H1 (cell line): ENCODE results near the gene TDRD1. TPM values are rescaled to one million over a fixed set of nuclear protein-coding genes. Genes with fewer than 3 reads are reported as not detected.

ENCODE experiments used
- CTCF ChIA-PET: fragments of 300-600 bp; sonication (Branson Sonifier 250); formaldehyde crosslinking; loops from one replicate; lab custom pipeline; 2021; ENCODE audit not compliant: partially characterized antibody; lab: Charles Lee
- POLR2A ChIA-PET: fragments of 300-600 bp; sonication (Branson Sonifier 250); formaldehyde crosslinking; loops from one replicate; lab custom pipeline; 2021; ENCODE audit warnings: inconsistent platforms; ENCODE audit not compliant: partially characterized antibody; lab: Charles Lee
- DNase-seq, 2 experiments: peaks; one replicate each; pipeline versions ENCODE4 v3.0.0 to v3.0.0-alpha.2; 2010 to 2022; ENCODE audit warnings: low spot score in 2 of 2, low read depth in 1 of 2, mixed read lengths in 1 of 2
- FAIRE-seq: peaks from 2 replicates; lab custom pipeline; 2011; peaks lifted over from hg19 to GRCh38; lab: Jason Lieb, UNC
- H2AFZ ChIP-seq: 2 replicates; pipeline ENCODE4 v1.8.1; 2012; ENCODE audit warnings: low read length, inconsistent platforms
- H2AK5ac ChIP-seq: 2 replicates; pipeline ENCODE4 v1.6.1; 2013; ENCODE audit warnings: low read depth, low read length
- H2BK120ac ChIP-seq: replicated peaks from 2 replicates; pipeline ENCODE3; 2013; ENCODE audit warnings: low read depth, low read length, inconsistent platforms
- H2BK12ac ChIP-seq: 2 replicates; pipeline ENCODE4 v1.6.1; 2013; ENCODE audit warnings: low read depth, low read length
- H2BK15ac ChIP-seq: 2 replicates; pipeline ENCODE4 v1.6.1; 2013; ENCODE audit warnings: low read length
- H2BK20ac ChIP-seq: 2 replicates; pipeline ENCODE4 v1.6.1; 2013; ENCODE audit warnings: low read length
- H2BK5ac ChIP-seq: 2 replicates; pipeline ENCODE4 v1.6.1; 2013; ENCODE audit warnings: low read depth, low read length
- H3K14ac ChIP-seq: 2 replicates; pipeline ENCODE4 v1.6.1; 2013; ENCODE audit warnings: inconsistent platforms; ENCODE audit not compliant: insufficient read length
- H3K18ac ChIP-seq: 2 replicates; pipeline ENCODE4 v1.6.1; 2013; ENCODE audit warnings: low read length; ENCODE audit errors: extremely low read depth
- H3K23ac ChIP-seq: 2 replicates; pipeline ENCODE4 v1.6.1; 2013; ENCODE audit warnings: inconsistent platforms; ENCODE audit not compliant: insufficient read length
- H3K23me2 ChIP-seq: 2 replicates; pipeline ENCODE4 v1.6.1; 2013; ENCODE audit warnings: low read depth, low read length
- H3K27ac ChIP-seq: 2 replicates; pipeline ENCODE4 v1.6.1; 2011; ENCODE audit warnings: low read depth, low read length, inconsistent platforms
- H3K27me3 ChIP-seq, 4 experiments: replicated peaks in 1 of 4; 1 replicate in 1 of 4; 2 replicates in 3 of 4; pipeline versions ENCODE4 v1.6.1 to v1.8.1; 2011 to 2013; ENCODE audit warnings: low read length in 3 of 4, mild to moderate bottlenecking in 3 of 4, inconsistent platforms in 2 of 4, mixed read lengths in 2 of 4, moderate library complexity in 1 of 4; ENCODE audit not compliant: control insufficient read depth in 3 of 4, insufficient read depth in 3 of 4; ENCODE audit errors: extremely low read depth in 1 of 4
- H3K36me3 ChIP-seq, 4 experiments: 2 replicates each; pipeline versions ENCODE4 v1.6.1 to v1.8.1; 2011 to 2013; ENCODE audit warnings: mild to moderate bottlenecking in 4 of 4, low read length in 3 of 4, moderate library complexity in 2 of 4, control low read depth in 1 of 4, inconsistent platforms in 1 of 4; ENCODE audit not compliant: insufficient read depth in 4 of 4, control insufficient read depth in 2 of 4
- H3K4ac ChIP-seq: replicated peaks from 2 replicates; pipeline ENCODE3; 2013; ENCODE audit warnings: low read length, low read depth, mixed read lengths, inconsistent platforms; ENCODE audit not compliant: insufficient read length
- H3K4me1 ChIP-seq, 4 experiments: replicated peaks in 1 of 4; 1 replicate in 1 of 4; 2 replicates in 3 of 4; pipeline versions ENCODE4 v1.6.1 to v1.8.1; 2011 to 2013; ENCODE audit warnings: low read length in 3 of 4, inconsistent platforms in 2 of 4, mixed read lengths in 1 of 4; ENCODE audit not compliant: insufficient read depth in 4 of 4, control insufficient read depth in 3 of 4
- H3K4me2 ChIP-seq, 2 experiments: 2 replicates each; pipeline versions ENCODE4 v1.6.1 to v1.8.1; 2011 to 2013; ENCODE audit warnings: low read depth in 2 of 2, low read length in 2 of 2, control low read depth in 1 of 2, inconsistent platforms in 1 of 2, mild to moderate bottlenecking in 1 of 2; ENCODE audit not compliant: insufficient read depth in 1 of 2
- H3K4me3 ChIP-seq, 4 experiments: fragments of 200-600, 300-600 bp in 1 of 4; sonication (generic), shearing (Covaris generic), sonication (Bioruptor Twin) in 1 of 4; 2 replicates each; pipeline versions ENCODE4 v1.5.1 to v1.8.1; 2011 to 2016; ENCODE audit warnings: low read length in 4 of 4, low read depth in 3 of 4, control low read depth in 2 of 4, inconsistent platforms in 2 of 4, mild to moderate bottlenecking in 2 of 4, mixed read lengths in 1 of 4, moderate library complexity in 1 of 4; ENCODE audit not compliant: insufficient read depth in 2 of 4; ENCODE audit errors: extremely low read depth in 1 of 4
- H3K56ac ChIP-seq: replicated peaks from 2 replicates; pipeline ENCODE3; 2013; ENCODE audit warnings: low read depth, mild to moderate bottlenecking, mixed read lengths, low read length, inconsistent platforms; ENCODE audit not compliant: insufficient read length
- H3K79me1 ChIP-seq: 2 replicates; pipeline ENCODE4 v1.6.1; 2013; ENCODE audit warnings: low read depth, low read length, control low read depth
- H3K79me2 ChIP-seq, 2 experiments: 2 replicates each; pipeline versions ENCODE4 v1.6.1 to v1.8.1; 2012 to 2013; ENCODE audit warnings: low read length in 2 of 2, mild to moderate bottlenecking in 2 of 2, inconsistent platforms in 1 of 2; ENCODE audit not compliant: insufficient read depth in 2 of 2, control insufficient read depth in 1 of 2
- H3K9ac ChIP-seq, 4 experiments: replicated peaks in 1 of 4; 1 replicate in 1 of 4; 2 replicates in 3 of 4; pipeline versions ENCODE4 v1.6.1 to v1.8.1; 2011 to 2013; ENCODE audit warnings: low read depth in 3 of 4, low read length in 3 of 4, control low read depth in 2 of 4, mild to moderate bottlenecking in 2 of 4, moderate library complexity in 2 of 4, inconsistent platforms in 1 of 4; ENCODE audit errors: extremely low read depth in 1 of 4
- H3K9me3 ChIP-seq, 2 experiments: 2 replicates each; pipeline versions ENCODE4 v1.6.1 to v1.8.1; 2012 to 2013; ENCODE audit warnings: mild to moderate bottlenecking in 2 of 2, moderate library complexity in 2 of 2, control low read depth in 1 of 2, inconsistent platforms in 1 of 2, low read depth in 1 of 2, low read length in 1 of 2, mixed read lengths in 1 of 2; ENCODE audit not compliant: insufficient read depth in 2 of 2
- H4K20me1 ChIP-seq, 2 experiments: replicated peaks in 1 of 2; 2 replicates each; pipeline versions ENCODE3 to v1.8.1; 2011 to 2013; ENCODE audit warnings: inconsistent platforms in 2 of 2, low read length in 2 of 2, mild to moderate bottlenecking in 1 of 2; ENCODE audit not compliant: insufficient read depth in 2 of 2, control insufficient read depth in 1 of 2
- H4K5ac ChIP-seq: 2 replicates; pipeline ENCODE4 v1.6.1; 2013; ENCODE audit warnings: low read length, low read depth, mixed read lengths, inconsistent platforms; ENCODE audit not compliant: insufficient read length
- H4K8ac ChIP-seq: 2 replicates; pipeline ENCODE4 v1.8.0; 2013; ENCODE audit warnings: mild to moderate bottlenecking, moderate library complexity, low read length, inconsistent platforms; ENCODE audit not compliant: insufficient read depth; ENCODE audit errors: extremely low read depth
- H4K91ac ChIP-seq: replicated peaks from 2 replicates; pipeline ENCODE3; 2013; ENCODE audit warnings: low read length, mixed read lengths, inconsistent platforms; ENCODE audit not compliant: insufficient read length
- BCL11A ChIP-seq, 2 experiments: IDR thresholded peaks; one replicate each; pipeline ENCODE4 v1.6.1; 2011; ENCODE audit warnings: low read depth in 2 of 2, low read length in 2 of 2, mild to moderate bottlenecking in 2 of 2
- CEBPB ChIP-seq: IDR thresholded peaks from 2 replicates; pipeline ENCODE4 v1.6.1; 2012; ENCODE audit warnings: low read depth, low read length
- CHD2 ChIP-seq: IDR thresholded peaks from 2 replicates; pipeline ENCODE4 v1.6.1; 2012; ENCODE audit warnings: low read length, improper control_type of control experiment
- EZH2 ChIP-seq: fragments of 200-600 bp; sonication (generic); IDR thresholded peaks from 2 replicates; pipeline ENCODE4 v1.7.1; 2012; ENCODE audit warnings: low read depth, mild to moderate bottlenecking, moderate library complexity, low read length, inconsistent platforms; ENCODE audit not compliant: severe bottlenecking
- GTF2F1 ChIP-seq: IDR thresholded peaks from 2 replicates; pipeline ENCODE4 v1.6.1; 2012; ENCODE audit warnings: low read depth, low read length, improper control_type of control experiment, borderline replicate concordance
- JUN ChIP-seq: IDR thresholded peaks from 2 replicates; pipeline ENCODE4 v1.6.1; 2011; ENCODE audit warnings: low read depth, mild to moderate bottlenecking, improper control_type of control experiment, low read length
- KDM1A ChIP-seq: fragments of 200-600, 300-600 bp; sonication (generic); IDR thresholded peaks from 2 replicates; pipeline ENCODE4 v1.7.1; 2016; ENCODE audit warnings: mild to moderate bottlenecking, low read length, borderline replicate concordance
- MAX ChIP-seq: IDR thresholded peaks from 2 replicates; pipeline ENCODE4 v1.6.1; 2012; ENCODE audit warnings: inconsistent platforms
- POLR2A ChIP-seq, 2 experiments: IDR thresholded peaks; 1 replicate in 1 of 2; 2 replicates in 1 of 2; pipeline ENCODE4 v1.6.1; 2011; ENCODE audit warnings: low read depth in 2 of 2, low read length in 2 of 2, mild to moderate bottlenecking in 2 of 2; ENCODE audit errors: control extremely low read depth in 1 of 2
- POLR2AphosphoS5 ChIP-seq: IDR thresholded peaks from 2 replicates; pipeline ENCODE4 v1.6.1; 2011; ENCODE audit warnings: low read depth, low read length
- RFX5 ChIP-seq: IDR thresholded peaks from 2 replicates; pipeline ENCODE4 v1.6.1; 2011; ENCODE audit warnings: low read depth, low read length, improper control_type of control experiment, borderline replicate concordance
- SIN3A ChIP-seq, 2 experiments: IDR thresholded peaks in 1 of 2; conservative IDR thresholded peaks in 1 of 2; 2 replicates each; pipeline ENCODE4 v1.6.1; 2011 to 2012; ENCODE audit warnings: low read length in 2 of 2, improper control_type of control experiment in 1 of 2, low read depth in 1 of 2, mild to moderate bottlenecking in 1 of 2
- SP2 ChIP-seq: IDR thresholded peaks from 2 replicates; pipeline ENCODE4 v1.6.1; 2012; ENCODE audit warnings: mild to moderate bottlenecking, low read length, inconsistent platforms
- TAF1 ChIP-seq: IDR thresholded peaks from 2 replicates; pipeline ENCODE4 v1.6.1; 2011; ENCODE audit warnings: mild to moderate bottlenecking, low read depth, low read length
- WGBS, 2 experiments: shearing (Covaris generic) in 1 of 2; methylation state at CpG; one replicate each; pipeline versions ENCODE4 v1.1.6 to v1.1.7; 2013 to 2015; ENCODE audit warnings: low lambda C conversion rate in 2 of 2, mixed read lengths in 2 of 2, inconsistent platforms in 1 of 2, low coverage in 1 of 2, missing lambda C conversion rate in 1 of 2; ENCODE audit not compliant: insufficient replicate concordance in 2 of 2, insufficient coverage in 1 of 2, insufficient read length in 1 of 2; ENCODE audit errors: extremely low coverage in 1 of 2, missing lambda C conversion rate in 1 of 2; 5-methylcytosine and 5-hydroxymethylcytosine counted together
- polyA plus RNA-seq, 7 experiments: library from polyadenylated mRNA; depleted of rRNA in 3 of 7; stranded (reverse) in 5 of 7; unstranded in 2 of 7; fragments of >200 nt in 5 of 7; fragments of 200-250 nt in 2 of 7; gene quantifications; 1 replicate in 5 of 7; 2 replicates in 1 of 7; 4 replicates in 1 of 7; pipeline versions ENCODE4 v1.2.1 to v1.2.3, GENCODE V29; 2011 to 2013; ENCODE audit warnings: missing spikeins in 2 of 7, mixed read lengths in 2 of 7
- total RNA-seq: library from RNA; stranded (reverse); fragmentation: NEBNext Ultra II Directional; extraction: Animal tissue kit (Norgen Biotek cat#: 25700); gene quantifications from 2 replicates; pipeline ENCODE4 v1.2.1, GENCODE V29; 2021

TDRD1 gene
- total and polyA plus RNA-seq, 2 of the 8 experiments (the other 6 are each of a cell fraction or from before 2014, with no cell fraction given): 0.02 to 0.71 TPM

GRCh38 chr10:114142018-114142417 is 37.1 kb upstream of the TDRD1 start:
- H2BK12ac ChIP-seq: no peak overlapping the region
- no peak overlapping the region for H3K14ac ChIP-seq
- ChIA-PET POLR2A (no interaction called here), CTCF (interaction anchor here (1.2 to 1.9 kb wide), 2 partner anchors 32 to 98 kb away, joined by 3 to 6 read pairs; no protein-coding TSS in a partner anchor)
- no peak overlapping the region for H3K23ac ChIP-seq
- FAIRE-seq (no peak), DNase-seq (no peak)
- peaks cover 0 to 2% of the 10 kb centered on the region in 2 experiments for H4K20me1 ChIP-seq
- H2AK5ac ChIP-seq: no peak overlapping the region
- no peaks in the 10 kb centered on the region for H3K9me3 ChIP-seq
- H2BK15ac ChIP-seq: no peak overlapping the region
- no peak overlapping the region for H2BK120ac ChIP-seq
- H3K4me2 ChIP-seq: no peak overlapping the region
- no peaks in the 10 kb centered on the region for H3K27me3 ChIP-seq
- H3K79me2 ChIP-seq: no peaks in the 10 kb centered on the region
- H2AFZ ChIP-seq: no peak overlapping the region
- H3K4me1 ChIP-seq: no peaks in the 10 kb centered on the region
- no peak overlapping the region for H3K4me3 ChIP-seq
- no peaks in the 10 kb centered on the region for H3K79me1 ChIP-seq
- no peak overlapping the region for H4K5ac ChIP-seq
- no peak overlapping the region for H2BK5ac ChIP-seq
- no peak overlapping the region for H2BK20ac ChIP-seq
- H4K91ac ChIP-seq: no peak overlapping the region
- TF ChIP-seq POLR2A (IDR thresholded peaks at IDR 0.05; ENCODE audit: control extremely low read depth in 1 of 2, low read depth in 2 of 2, low read length in 2 of 2) (no peak), RFX5 (no peak), GTF2F1 (no peak), MAX (no peak), SP2 (no peak), EZH2 (no peak), BCL11A (IDR thresholded peaks at IDR 0.05; ENCODE audit: low read depth in 2 of 2, low read length in 2 of 2) (no peak), CHD2 (no peak), CEBPB (no peak), TAF1 (no peak), SIN3A (conservative IDR thresholded peaks at IDR 0.05 in 1 of 2, IDR thresholded peaks at IDR 0.05 in 1 of 2; ENCODE audit: low read depth in 1 of 2, low read length in 2 of 2) (no peak), POLR2AphosphoS5 (no peak), JUN (no peak), KDM1A (no peak)
- no peak overlapping the region for H4K8ac ChIP-seq
- H3K4ac ChIP-seq: no peak overlapping the region
- no peak overlapping the region for H3K18ac ChIP-seq
- no peak overlapping the region for H3K27ac ChIP-seq
- H3K36me3 ChIP-seq: peaks cover 0 to 20% (median 3%) of the 10 kb centered on the region in 4 experiments; a peak in 5 of 8 replicates
- H3K23me2 ChIP-seq: no peaks in the 10 kb centered on the region
- H3K9ac ChIP-seq: no peak overlapping the region
- WGBS, 2 experiments: 84% methylated on average over 3 of the region's 3 CpGs; no CpG with 5 or more reads in 1 of the 2 experiments
- H3K56ac ChIP-seq: no peak overlapping the region
